GM08714 (cell line): Measurements from ENCODE around the gene BARHL2.

Experiments
- H3K4me3 ChIP-seq: fragments of 200-500 bp; sonication (Bioruptor generic); 2 replicates; pipeline ENCODE4 v1.5.1; 2014; ENCODE audit warnings: mild to moderate bottlenecking, low read length, inconsistent platforms
- ZNF274 ChIP-seq: IDR thresholded peaks from 2 replicates; pipeline ENCODE4 v1.6.1; 2012; ENCODE audit warnings: mild to moderate bottlenecking, low read depth, low read length

Gene BARHL2

GRCh38 chr1:90728502-90729287 is 11.6 kb upstream of the BARHL2 start:
- H3K4me3 ChIP-seq = no peak overlapping the region
- no peak for TF ChIP-seq ZNF274

- no peak for TF ChIP-seq ZNF274
These were observed 10.9 kb upstream of the BARHL2 start for GRCh38 chr1:90727917-90728501.

GRCh38 chr1:90726986-90727480 is 9.9 kb upstream of the BARHL2 start:
- no peak for TF ChIP-seq ZNF274
- no peak overlapping the region for H3K4me3 ChIP-seq

More at GRCh38 chr1:90727917-90728501, 10.9 kb upstream of the BARHL2 start:
- H3K4me3 ChIP-seq = no peak overlapping the region

- no peak for TF ChIP-seq ZNF274
- H3K4me3 ChIP-seq = no peak overlapping the region; the same call in 1 of the 2 replicates
These were observed 9.4 kb upstream of the BARHL2 start for GRCh38 chr1:90726425-90726985.

- no peak for TF ChIP-seq ZNF274
- no peak overlapping the region; the same call in 1 of the 2 replicates for H3K4me3 ChIP-seq
These were observed 8.7 kb upstream of the BARHL2 start for GRCh38 chr1:90725657-90726424.

GRCh38 chr1:90724926-90725656 is 8.0 kb upstream of the BARHL2 start:
- no peak for TF ChIP-seq ZNF274
- H3K4me3 ChIP-seq = no peak overlapping the region; the same call in 1 of the 2 replicates

- H3K4me3 ChIP-seq = no peak overlapping the region
- no peak for TF ChIP-seq ZNF274
These were observed 7.3 kb upstream of the BARHL2 start for GRCh38 chr1:90724361-90724760.

- peak overlapping the region; percentile 30; the same call in 1 of the 2 replicates for H3K4me3 ChIP-seq
These were observed 6.5 kb upstream of the BARHL2 start for GRCh38 chr1:90723590-90724108.

GRCh38 chr1:90722874-90723589 is 5.9 kb upstream of the BARHL2 start:
- TF ChIP-seq ZNF274 = no peak
- H3K4me3 ChIP-seq = peak overlapping the region; percentile 30; the same call in 1 of the 2 replicates

More at GRCh38 chr1:90723590-90724108, 6.5 kb upstream of the BARHL2 start:
- no peak for TF ChIP-seq ZNF274

- no peak for TF ChIP-seq ZNF274
- no peak overlapping the region for H3K4me3 ChIP-seq
These were observed 4.4 kb upstream of the BARHL2 start for GRCh38 chr1:90721210-90722194.

GRCh38 chr1:90720145-90720636 is 3.1 kb upstream of the BARHL2 start:
- no peak for TF ChIP-seq ZNF274
- H3K4me3 ChIP-seq = no peak overlapping the region
